ENCODE measurements around the gene ADD3.

DNA sequence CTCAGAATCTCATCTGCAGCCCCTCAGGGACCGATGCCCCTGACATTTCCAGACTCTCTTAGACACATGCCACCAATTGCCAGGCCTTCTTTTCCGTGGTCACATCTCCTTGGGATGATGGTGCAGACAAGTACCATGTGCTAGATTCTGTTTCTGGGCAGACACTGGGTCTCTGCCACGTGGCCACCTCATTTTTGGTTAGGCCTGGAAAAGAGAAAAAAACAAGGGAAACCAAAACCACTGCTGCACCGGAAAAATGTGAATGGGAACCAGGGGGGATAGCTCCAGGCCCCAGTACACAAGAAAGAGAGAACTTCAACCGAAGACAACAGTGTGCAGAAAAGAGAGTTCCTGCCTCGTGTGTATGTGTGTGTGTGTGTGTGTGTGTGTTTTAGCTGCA is 176.6 kb downstream of the ADD3 start:
- TF ChIP-seq, protein P1, sequence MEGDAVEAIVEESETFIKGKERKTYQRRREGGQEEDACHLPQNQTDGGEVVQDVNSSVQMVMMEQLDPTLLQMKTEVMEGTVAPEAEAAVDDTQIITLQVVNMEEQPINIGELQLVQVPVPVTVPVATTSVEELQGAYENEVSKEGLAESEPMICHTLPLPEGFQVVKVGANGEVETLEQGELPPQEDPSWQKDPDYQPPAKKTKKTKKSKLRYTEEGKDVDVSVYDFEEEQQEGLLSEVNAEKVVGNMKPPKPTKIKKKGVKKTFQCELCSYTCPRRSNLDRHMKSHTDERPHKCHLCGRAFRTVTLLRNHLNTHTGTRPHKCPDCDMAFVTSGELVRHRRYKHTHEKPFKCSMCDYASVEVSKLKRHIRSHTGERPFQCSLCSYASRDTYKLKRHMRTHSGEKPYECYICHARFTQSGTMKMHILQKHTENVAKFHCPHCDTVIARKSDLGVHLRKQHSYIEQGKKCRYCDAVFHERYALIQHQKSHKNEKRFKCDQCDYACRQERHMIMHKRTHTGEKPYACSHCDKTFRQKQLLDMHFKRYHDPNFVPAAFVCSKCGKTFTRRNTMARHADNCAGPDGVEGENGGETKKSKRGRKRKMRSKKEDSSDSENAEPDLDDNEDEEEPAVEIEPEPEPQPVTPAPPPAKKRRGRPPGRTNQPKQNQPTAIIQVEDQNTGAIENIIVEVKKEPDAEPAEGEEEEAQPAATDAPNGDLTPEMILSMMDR (IDR thresholded peaks at IDR 0.05), result no peak
- TF ChIP-seq POLR2A (IDR thresholded peaks at IDR 0.05), result no peak

Data from right lobe of liver (tissue), 4 donors.